HCT116 (cell line): ENCODE data around the gene LRRC74A.
A peak's percentile ranks its signal among the peaks of the same experiment; 100 is the strongest.

ENCODE experiments used
- ATF3 ChIP-seq: IDR thresholded peaks from 2 replicates; pipeline ENCODE4 v1.6.1; 2012
- CBX3 ChIP-seq: IDR thresholded peaks from 2 replicates; pipeline ENCODE4 v1.6.1; 2012; ENCODE audit warnings: low read depth
- CEBPB ChIP-seq: IDR thresholded peaks from 2 replicates; pipeline ENCODE4 v1.6.1; 2012; ENCODE audit warnings: low read depth
- CTCF ChIP-seq, 3 experiments: fragments of 200-600 bp in 1 of 3; sonication (generic) in 1 of 3; IDR thresholded peaks in 2 of 3; conservative IDR thresholded peaks in 1 of 3; 2 replicates each; pipeline ENCODE4 v1.5.1; 2012 to 2017; ENCODE audit warnings: low read depth in 2 of 3, low read length in 2 of 3, antibody characterized with exemption in 1 of 3, borderline replicate concordance in 1 of 3, control low read depth in 1 of 3, mild to moderate bottlenecking in 1 of 3, mixed read lengths in 1 of 3, mixed run types in 1 of 3, moderate library complexity in 1 of 3; ENCODE audit not compliant: insufficient read depth in 1 of 3
- EZH2 ChIP-seq: fragments of 200-600 bp; sonication (generic); IDR thresholded peaks from 2 replicates; pipeline ENCODE4 v1.6.1; 2017; ENCODE audit warnings: antibody characterized with exemption, mixed run types
- EZH2phosphoT487 ChIP-seq: fragments of 200-600 bp; IDR thresholded peaks from 2 replicates; pipeline ENCODE4 v1.6.1; 2018; ENCODE audit warnings: antibody characterized with exemption, borderline replicate concordance
- JUND ChIP-seq: IDR thresholded peaks from 2 replicates; pipeline ENCODE4 v1.6.1; 2012
- MAX ChIP-seq: IDR thresholded peaks from 2 replicates; pipeline ENCODE4 v1.6.1; 2012
- POLR2A ChIP-seq: IDR thresholded peaks from 2 replicates; pipeline ENCODE4 v1.7.0; 2011; ENCODE audit warnings: borderline replicate concordance; ENCODE audit not compliant: insufficient read depth, insufficient read length; ENCODE audit errors: extremely low read depth
- POLR2AphosphoS5 ChIP-seq: IDR thresholded peaks from 2 replicates; pipeline ENCODE4 v1.6.1; 2011; ENCODE audit warnings: mild to moderate bottlenecking, low read depth, low read length, moderate library complexity
- RAD21 ChIP-seq: IDR thresholded peaks from 2 replicates; pipeline ENCODE4 v1.6.1; 2012; ENCODE audit warnings: low read depth, mild to moderate bottlenecking
- REST ChIP-seq: IDR thresholded peaks from 2 replicates; pipeline ENCODE4 v1.6.1; 2012; ENCODE audit warnings: low read depth
- SIN3A ChIP-seq: IDR thresholded peaks from 2 replicates; pipeline ENCODE4 v1.6.1; 2012; ENCODE audit warnings: low read depth
- YY1 ChIP-seq: IDR thresholded peaks from 2 replicates; pipeline ENCODE4 v1.6.1; 2011; ENCODE audit warnings: low read length, low read depth, moderate library complexity, mild to moderate bottlenecking; ENCODE audit not compliant: insufficient replicate concordance; ENCODE audit errors: extremely low read depth

GRCh38 chr14:76917158-76917596, 91.0 kb downstream of the LRRC74A start:
- TF ChIP-seq CTCF (IDR thresholded peaks at IDR 0.05 in 2 of 3, conservative IDR thresholded peaks at IDR 0.05 in 1 of 3; ENCODE audit: borderline replicate concordance in 1 of 3, insufficient read depth in 1 of 3, low read depth in 2 of 3, low read length in 2 of 3) (peak in 2 of 3 experiments; percentile 84 to 87; a peak in 4 of 6 replicates), POLR2A (no peak), EZH2 (no peak), YY1 (no peak), POLR2AphosphoS5 (no peak), MAX (no peak), CBX3 (no peak), RAD21 (no peak), EZH2phosphoT487 (no peak), CEBPB (no peak), ATF3 (no peak), SIN3A (no peak), REST (no peak), JUND (no peak)
